Femur (tissue), 1 donor: ENCODE results near the gene ZSCAN18.

Experiments
- DNase-seq: peaks from one replicate; pipeline ENCODE4 v3.0.0-alpha.2; 2017

ZSCAN18 gene

GRCh38 chr19:58085348-58085875 is 12.6 kb downstream of the ZSCAN18 start:
- DNase-seq: no peak

GRCh38 chr19:58084596-58085347 is 13.3 kb downstream of the ZSCAN18 start:
- DNase-seq: no peak

GRCh38 chr19:58083021-58083420 is 15.0 kb downstream of the ZSCAN18 start:
- DNase-seq: no peak

GRCh38 chr19:58079792-58080191 is 18.2 kb downstream of the ZSCAN18 start:
- DNase-seq: no peak

- DNase-seq: no peak
Observed at GRCh38 chr19:58067240-58067912, 30.7 kb downstream of the ZSCAN18 start.

- DNase-seq: no peak
Observed at GRCh38 chr19:58063712-58064111, 34.3 kb downstream of the ZSCAN18 start.

- DNase-seq: no peak
Observed at GRCh38 chr19:58060231-58060630, 37.8 kb downstream of the ZSCAN18 start.

- DNase-seq: peak; percentile 45
Observed at GRCh38 chr19:58059671-58060078, 38.4 kb downstream of the ZSCAN18 start.

- peak; percentile 95 for DNase-seq
Observed at GRCh38 chr19:58059003-58059670, 38.9 kb downstream of the ZSCAN18 start, which contains the start of gene ZNF135. Gene ZNF135 (plus strand): TSS chr19:58059282. CDS start chr19:58060003, 721 bp downstream.

GRCh38 chr19:58058467-58058866 is 39.6 kb downstream of the ZSCAN18 start:
- DNase-seq: no peak

GRCh38 chr19:58056861-58057260 is 41.2 kb downstream of the ZSCAN18 start:
- no peak for DNase-seq

GRCh38 chr19:58056261-58056660 is 41.8 kb downstream of the ZSCAN18 start:
- no peak for DNase-seq

- DNase-seq: peak; percentile 81
Observed at GRCh38 chr19:58054901-58055874, 42.8 kb downstream of the ZSCAN18 start.

- DNase-seq: no peak
Observed at GRCh38 chr19:58053480-58054156, 44.4 kb downstream of the ZSCAN18 start.

- DNase-seq: no peak
Observed at GRCh38 chr19:58052256-58052655, 45.8 kb downstream of the ZSCAN18 start.

- no peak for DNase-seq
Observed at GRCh38 chr19:58047672-58048071, 50.4 kb downstream of the ZSCAN18 start.

GRCh38 chr19:58046856-58047255 is 51.2 kb downstream of the ZSCAN18 start:
- DNase-seq: no peak

- DNase-seq: no peak
Observed at GRCh38 chr19:58045411-58046050, 52.5 kb downstream of the ZSCAN18 start.

- DNase-seq: no peak
Observed at GRCh38 chr19:58044886-58045285, 53.1 kb downstream of the ZSCAN18 start.

GRCh38 chr19:58044391-58044790 is 53.6 kb downstream of the ZSCAN18 start:
- DNase-seq: no peak
